GM19035 (cell line): Measurements from ENCODE around the gene SLC37A3.
"Not testable (repeated sequence)": the region's sequence is repeated elsewhere in the genome, so short reads cannot be mapped to it uniquely, and the experiment has no call there.

Experiments used
- ATAC-seq: cut with Tn5 transposase; IDR thresholded peaks from one replicate; pipeline ENCODE4 v1.9.1; 2021; ENCODE audit not compliant: unreplicated experiment

Gene SLC37A3

GRCh38 chr7:140315498-140316164 is 82.7 kb downstream of the SLC37A3 start:
- ATAC-seq: no peak

- no peak for ATAC-seq
Measured at GRCh38 chr7:140314573-140315480, 83.5 kb downstream of the SLC37A3 start.

GRCh38 chr7:140312141-140312846 is 86.0 kb downstream of the SLC37A3 start:
- ATAC-seq: no peak

GRCh38 chr7:140311128-140311527 is 87.2 kb downstream of the SLC37A3 start:
- ATAC-seq: not testable (repeated sequence)

- ATAC-seq: no peak
Measured at GRCh38 chr7:140310337-140311002, 87.9 kb downstream of the SLC37A3 start.

- no peak for ATAC-seq
Measured at GRCh38 chr7:140308060-140308459, 90.3 kb downstream of the SLC37A3 start.

GRCh38 chr7:140304191-140304799 is 94.0 kb downstream of the SLC37A3 start:
- no peak for ATAC-seq

GRCh38 chr7:140300243-140301136 is 97.8 kb downstream of the SLC37A3 start:
- no peak for ATAC-seq

- no peak for ATAC-seq
Measured at GRCh38 chr7:140298213-140298612, 100.1 kb downstream of the SLC37A3 start.

- ATAC-seq: no peak
Measured at GRCh38 chr7:140297192-140297591, 101.1 kb downstream of the SLC37A3 start.

GRCh38 chr7:140295224-140295738 is 103.0 kb downstream of the SLC37A3 start:
- no peak for ATAC-seq

- ATAC-seq: no peak
Measured at GRCh38 chr7:140294454-140294853, 103.9 kb downstream of the SLC37A3 start.

GRCh38 chr7:140292438-140292837 is 105.9 kb downstream of the SLC37A3 start:
- ATAC-seq: no peak

GRCh38 chr7:140289804-140290203 is 108.5 kb downstream of the SLC37A3 start:
- no peak for ATAC-seq

- ATAC-seq: no peak
Measured at GRCh38 chr7:140287988-140288387, 110.3 kb downstream of the SLC37A3 start.

GRCh38 chr7:140285938-140286337 is 112.4 kb downstream of the SLC37A3 start:
- no peak for ATAC-seq

- ATAC-seq: no peak
Measured at GRCh38 chr7:140284062-140284461, 114.3 kb downstream of the SLC37A3 start.
